B cell (primary cell): ENCODE results near the gene CBX3. TPM values are rescaled to one million over a fixed set of nuclear protein-coding genes. Genes with fewer than 3 reads are reported as not detected.
A peak's percentile ranks its signal among the peaks of the same experiment; 100 is the strongest.

Experiments
- ATAC-seq: fragments of 200-7000 bp; cut with Tn5 transposase; one replicate; pipeline ENCODE4 v1.10.0; 2021; ENCODE audit warnings: low read depth, mild to moderate bottlenecking, moderate number of reproducible peaks, moderate library complexity
- CTCF ChIA-PET: fragments of 350-600 bp; sonication (Branson Sonifier 250); formaldehyde crosslinking; loops from one replicate; lab custom pipeline; 2021; ENCODE audit warnings: antibody characterized with exemption, inconsistent platforms; lab: Charles Lee
- POLR2A ChIA-PET: fragments of 350-600 bp; sonication (Branson Sonifier 250); formaldehyde crosslinking; loops from one replicate; lab custom pipeline; 2021; ENCODE audit warnings: antibody characterized with exemption; lab: Charles Lee
- DNase-seq: peaks from one replicate; pipeline ENCODE4 v3.0.0; 2013
- H2AFZ ChIP-seq: 2 replicates; pipeline ENCODE4 v1.6.1; 2012; ENCODE audit warnings: mild to moderate bottlenecking, low read depth, low read length; ENCODE audit not compliant: insufficient read depth, poor library complexity, severe bottlenecking
- H3K27ac ChIP-seq, 2 donors: 1 replicate in 1 of 2; 2 replicates in 1 of 2; pipeline ENCODE4 v1.5.1; 2012 to 2013; ENCODE audit warnings: low read length in 2 of 2, mild to moderate bottlenecking in 2 of 2, moderate library complexity in 1 of 2
- H3K27me3 ChIP-seq, 4 experiments: fragments of 200-600 bp in 1 of 4; sonication (generic) in 1 of 4; replicated peaks in 1 of 4; 1 replicate in 2 of 4; 2 replicates in 2 of 4; pipeline versions ENCODE4 v1.6.1 to v1.7.0; 2013 to 2016; ENCODE audit warnings: low read length in 3 of 4, mild to moderate bottlenecking in 2 of 4, mixed read lengths in 1 of 4, moderate library complexity in 1 of 4; ENCODE audit not compliant: insufficient read depth in 4 of 4, control insufficient read depth in 3 of 4; ENCODE audit errors: control extremely low read depth in 1 of 4
- H3K36me3 ChIP-seq, 2 experiments: replicated peaks in 1 of 2; 1 replicate in 1 of 2; 2 replicates in 1 of 2; pipeline versions ENCODE4 v1.6.1 to v1.7.1; 2013; ENCODE audit warnings: low read length in 1 of 2; ENCODE audit not compliant: insufficient read depth in 2 of 2, control insufficient read depth in 1 of 2; ENCODE audit errors: control extremely low read depth in 1 of 2, extremely low read depth in 1 of 2
- H3K4me1 ChIP-seq, 2 donors: fragments of 200-600 bp in 1 of 2; sonication (generic) in 1 of 2; 1 replicate in 1 of 2; 2 replicates in 1 of 2; pipeline versions ENCODE4 v1.5.1 to v1.6.1; 2013 to 2017; ENCODE audit warnings: low read length in 2 of 2; ENCODE audit not compliant: control insufficient read depth in 2 of 2, insufficient read depth in 2 of 2
- H3K4me2 ChIP-seq: replicated peaks from 2 replicates; pipeline ENCODE3; 2012; ENCODE audit warnings: mild to moderate bottlenecking, low read depth, low read length; ENCODE audit not compliant: poor library complexity, severe bottlenecking
- H3K4me3 ChIP-seq, 5 experiments: fragments of 200-600 bp in 1 of 5; sonication (generic) in 1 of 5; 1 replicate in 3 of 5; 2 replicates in 2 of 5; pipeline versions ENCODE4 v1.5.1 to v1.7.0; 2011 to 2016; ENCODE audit warnings: low read length in 4 of 5, mild to moderate bottlenecking in 4 of 5, low read depth in 2 of 5, control low read depth in 1 of 5, moderate library complexity in 1 of 5; ENCODE audit not compliant: insufficient read depth in 1 of 5; ENCODE audit errors: control extremely low read depth in 1 of 5, extremely low read depth in 1 of 5
- H3K79me2 ChIP-seq: fragments of 200-600 bp; sonication (generic); one replicate; pipeline ENCODE4 v1.6.0; 2016; ENCODE audit warnings: low read length; ENCODE audit not compliant: control insufficient read depth, insufficient read depth
- H3K9ac ChIP-seq: fragments of 200-600 bp; sonication (generic); 2 replicates; pipeline ENCODE4 v1.6.1; 2017; ENCODE audit warnings: mild to moderate bottlenecking, low read length, moderate library complexity
- H3K9me3 ChIP-seq, 3 donors: one replicate each; pipeline versions ENCODE4 v1.6.1 to v1.7.1; 2013; ENCODE audit warnings: low read length in 2 of 3; ENCODE audit not compliant: control insufficient read depth in 2 of 3, insufficient read depth in 1 of 3; ENCODE audit errors: control extremely low read depth in 1 of 3
- H4K20me1 ChIP-seq: 2 replicates; pipeline ENCODE4 v1.6.0; 2012; ENCODE audit warnings: mild to moderate bottlenecking, low read length; ENCODE audit not compliant: insufficient read depth, control insufficient read depth, poor library complexity, severe bottlenecking
- H3K27ac Mint-ChIP-seq: one replicate; pipeline ENCODE4 v1.8.0; 2021; ENCODE audit warnings: mixed read lengths
- H3K27me3 Mint-ChIP-seq: one replicate; pipeline ENCODE4 v1.8.0; 2021; ENCODE audit warnings: mixed read lengths
- H3K4me1 Mint-ChIP-seq: one replicate; pipeline ENCODE4 v1.8.0; 2021; ENCODE audit warnings: mixed read lengths
- H3K4me3 Mint-ChIP-seq: one replicate; pipeline ENCODE4 v1.8.0; 2021; ENCODE audit warnings: mixed read lengths
- H3K9me3 Mint-ChIP-seq: one replicate; pipeline ENCODE4 v1.8.0; 2022; ENCODE audit warnings: mixed read lengths; ENCODE audit not compliant: insufficient read depth
- EZH2 ChIP-seq: IDR thresholded peaks from 2 replicates; pipeline ENCODE4 v1.6.1; 2012; ENCODE audit warnings: borderline replicate concordance, low read depth, mild to moderate bottlenecking, moderate library complexity, low read length; ENCODE audit not compliant: insufficient read depth, poor library complexity, severe bottlenecking
- WGBS: methylation state at CpG from one replicate; pipeline ENCODE4 v1.1.5; 2013; ENCODE audit warnings: missing lambda C conversion rate; ENCODE audit not compliant: insufficient coverage; 5-methylcytosine and 5-hydroxymethylcytosine counted together
- intact Hi-C: fragments of 100-400 bp; cut with micrococcal nuclease; formaldehyde crosslinking; loops from one replicate; pipeline ENCODE4 v1.10.0; 2022
- polyA plus RNA-seq: library from polyadenylated mRNA; depleted of rRNA; stranded (reverse); fragments of >200 nt; gene quantifications from 2 replicates; pipeline ENCODE4 v1.2.3, GENCODE V29; 2012
- total RNA-seq, 2 donors: library from RNA; stranded (reverse); fragments of 120-200 nt in 1 of 2; gene quantifications; 1 replicate in 1 of 2; 2 replicates in 1 of 2; pipeline versions ENCODE4 v1.2.3 to v1.2.4, GENCODE V29; 2013 to 2022
- TF ChIP-seq, protein P1 (sequence below): fragments of 200-600 bp; IDR thresholded peaks from one replicate; pipeline ENCODE4 v1.8.0; 2022; ENCODE audit warnings: antibody characterized with exemption, mild to moderate bottlenecking

Gene CBX3
- total and polyA plus RNA-seq, 2 donors (not counting 1 experiment from before 2014, with no cell fraction given) = 43.9 to 126 TPM

DNA sequence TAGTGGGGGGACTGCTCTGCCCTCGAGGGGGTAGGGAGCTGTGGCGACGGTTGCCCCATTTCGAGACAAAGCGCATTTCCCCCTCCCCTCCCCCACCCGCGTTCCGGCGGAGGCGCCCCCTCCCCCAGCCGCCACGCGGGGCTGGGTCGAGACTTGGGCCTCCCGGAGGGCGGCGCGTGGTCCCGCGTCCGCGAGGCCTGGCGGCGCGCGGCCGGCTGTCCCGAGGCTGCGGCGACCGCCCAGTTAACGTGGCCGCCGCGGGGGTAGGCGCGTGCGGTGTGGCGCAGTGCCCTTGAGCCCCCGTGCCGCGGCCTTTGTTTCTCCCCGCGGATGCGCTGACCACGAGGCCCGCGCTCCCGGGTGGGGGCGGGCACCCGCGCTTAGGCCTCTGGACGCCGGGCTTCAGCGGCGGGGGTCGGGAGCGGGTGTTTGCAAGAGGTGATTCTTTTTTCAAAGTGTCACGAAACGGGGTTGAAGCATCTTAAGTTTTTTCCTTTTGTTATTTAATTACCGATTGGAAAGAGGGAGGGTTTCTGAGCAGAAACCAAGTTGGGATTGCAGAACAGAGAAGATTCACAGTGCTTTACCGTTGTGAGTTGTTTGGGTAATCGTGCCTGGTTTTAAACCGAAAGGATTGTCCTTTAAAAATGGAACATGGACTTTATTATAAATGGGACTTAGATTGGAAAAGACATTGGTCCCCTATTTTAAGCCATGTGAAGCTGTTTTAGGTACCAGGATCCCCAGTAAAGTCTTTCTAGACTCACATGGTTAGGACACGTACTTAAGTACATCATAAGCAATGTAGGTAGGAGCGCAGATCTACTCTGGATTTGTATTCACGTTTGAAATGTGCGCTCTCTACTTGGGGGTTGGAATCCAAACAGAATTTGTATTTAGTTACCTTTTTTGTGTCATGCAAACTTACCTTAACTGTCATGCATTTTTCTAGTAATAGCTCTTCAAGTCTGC, 760 bp downstream of the CBX3 start:
- TF ChIP-seq EZH2 = no peak
- TF ChIP-seq, protein P1, sequence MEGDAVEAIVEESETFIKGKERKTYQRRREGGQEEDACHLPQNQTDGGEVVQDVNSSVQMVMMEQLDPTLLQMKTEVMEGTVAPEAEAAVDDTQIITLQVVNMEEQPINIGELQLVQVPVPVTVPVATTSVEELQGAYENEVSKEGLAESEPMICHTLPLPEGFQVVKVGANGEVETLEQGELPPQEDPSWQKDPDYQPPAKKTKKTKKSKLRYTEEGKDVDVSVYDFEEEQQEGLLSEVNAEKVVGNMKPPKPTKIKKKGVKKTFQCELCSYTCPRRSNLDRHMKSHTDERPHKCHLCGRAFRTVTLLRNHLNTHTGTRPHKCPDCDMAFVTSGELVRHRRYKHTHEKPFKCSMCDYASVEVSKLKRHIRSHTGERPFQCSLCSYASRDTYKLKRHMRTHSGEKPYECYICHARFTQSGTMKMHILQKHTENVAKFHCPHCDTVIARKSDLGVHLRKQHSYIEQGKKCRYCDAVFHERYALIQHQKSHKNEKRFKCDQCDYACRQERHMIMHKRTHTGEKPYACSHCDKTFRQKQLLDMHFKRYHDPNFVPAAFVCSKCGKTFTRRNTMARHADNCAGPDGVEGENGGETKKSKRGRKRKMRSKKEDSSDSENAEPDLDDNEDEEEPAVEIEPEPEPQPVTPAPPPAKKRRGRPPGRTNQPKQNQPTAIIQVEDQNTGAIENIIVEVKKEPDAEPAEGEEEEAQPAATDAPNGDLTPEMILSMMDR = no peak
- Histone ChIP-seq H2AFZ (peak overlapping the region; percentile 77), H3K27me3 (no peaks in the 10 kb centered on the region), H3K4me1 (peaks cover 20 to 24% of the 10 kb centered on the region in 2 donors), H3K36me3 (peaks cover 5 to 37% of the 10 kb centered on the region in 2 experiments), H3K79me2 (peaks cover 75% of the 10 kb centered on the region), H3K9ac (peak overlapping the region; percentile 100), H4K20me1 (peaks cover 54% of the 10 kb centered on the region), H3K4me2 (peak overlapping the region; percentile 82), H3K4me3 (peak overlapping the region; percentile 80 to 100 (median 94)), H3K9me3 (no peaks in the 10 kb centered on the region), H3K27ac (peak overlapping the region; percentile 85 to 97)
- peaks cover 38% of the 10 kb centered on the region for H3K4me1 Mint-ChIP-seq
- H3K9me3 Mint-ChIP-seq = no peaks in the 10 kb centered on the region
- H3K27me3 Mint-ChIP-seq = no peaks in the 10 kb centered on the region
- ChIA-PET POLR2A (interaction anchor here (0.6 to 2.8 kb wide), 8 partner anchors 51 to 234 kb away, joined by 3 to 23 read pairs (median 4); partner anchors contain the start of gene NFE2L3), CTCF (interaction anchor here (0.5 to 9.6 kb wide), 8 partner anchors 10 to 977 kb away, joined by 3 to 84 read pairs (median 8); partner anchors contain the start of gene NFE2L3)
- DNase-seq (peak; percentile 41), ATAC-seq (no peak)
- intact Hi-C loops = loop anchor here (2.0 kb wide), 1 partner anchor 14 kb away; no protein-coding TSS in a partner anchor
- peak overlapping the region; percentile 99 for H3K4me3 Mint-ChIP-seq
- WGBS = under 1% methylated on average over 52 of the region's 68 CpGs
- peak overlapping the region; percentile 100 for H3K27ac Mint-ChIP-seq
